HEK293T (cell line): Measurements from ENCODE around the gene EDA.

Experiments used
- ARNT ChIP-seq: fragments of 450-650 bp; IDR thresholded peaks from 2 replicates; pipeline ENCODE4 v1.6.1; 2017; ENCODE audit warnings: mild to moderate bottlenecking
- CTBP1 ChIP-seq: fragments of 450-650 bp; IDR thresholded peaks from 2 replicates; pipeline ENCODE4 v1.6.1; 2016; ENCODE audit warnings: borderline replicate concordance
- ELF4 ChIP-seq: fragments of 450-650 bp; IDR thresholded peaks from 2 replicates; pipeline ENCODE4 v1.6.1; 2017; ENCODE audit warnings: antibody characterized with exemption
- FOXM1 ChIP-seq: fragments of 450-650 bp; IDR thresholded peaks from 2 replicates; pipeline ENCODE4 v1.6.1; 2017; ENCODE audit warnings: mild to moderate bottlenecking, borderline replicate concordance
- NFRKB ChIP-seq: fragments of 450-650 bp; IDR thresholded peaks from 2 replicates; pipeline ENCODE4 v1.6.1; 2016; ENCODE audit warnings: mild to moderate bottlenecking, moderate library complexity
- ZNF384 ChIP-seq: fragments of 450-650 bp; IDR thresholded peaks from 2 replicates; pipeline ENCODE4 v1.6.1; 2016

DNA sequence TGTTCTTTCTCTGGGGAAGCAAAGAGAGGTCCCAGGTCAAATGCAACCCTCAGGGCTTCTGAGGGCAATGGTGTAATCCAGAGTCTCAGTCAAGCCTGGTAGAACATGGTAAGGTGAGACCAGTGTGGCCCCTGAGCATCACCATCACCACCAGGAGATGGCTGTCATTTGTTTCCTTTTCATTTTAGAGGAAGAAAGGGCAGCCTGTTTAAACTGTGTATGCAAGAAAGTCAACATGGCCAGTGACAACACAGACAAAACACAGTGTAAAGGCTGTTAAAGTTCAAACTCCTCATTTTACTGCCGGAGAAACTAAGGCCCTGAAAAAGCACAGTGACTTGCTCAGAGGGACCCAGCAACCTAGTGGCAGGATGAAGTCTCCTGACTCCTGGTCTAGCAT is 2.0 kb upstream of the EDA start:
- TF ChIP-seq CTBP1 (no peak), FOXM1 (no peak), ELF4 (no peak), ZNF384 (no peak), ARNT (no peak), NFRKB (no peak)
